Natural killer cell (primary cell): ENCODE measurements around the gene TEKT3. TPM values are rescaled to one million over a fixed set of nuclear protein-coding genes. Genes with fewer than 3 reads are reported as not detected.

Experiments
- ATAC-seq, 3 donors: fragments of 150-1000 bp in 2 of 3; fragments of 200-7000 bp in 1 of 3; cut with Tn5 transposase; 1 replicate in 1 of 3; 2 replicates in 2 of 3; pipeline ENCODE4 v1.10.0; 2021; ENCODE audit warnings: mild to moderate bottlenecking in 2 of 3, moderate library complexity in 2 of 3
- DNase-seq, 2 donors: peaks; one replicate each; pipeline versions ENCODE4 v3.0.0 to v3.0.0-alpha.2; 2013 to 2021; ENCODE audit warnings: mixed read lengths in 1 of 2
- H3K27ac ChIP-seq: one replicate; pipeline ENCODE4 v1.5.1; 2013; ENCODE audit warnings: mild to moderate bottlenecking, low read length
- H3K27me3 ChIP-seq: one replicate; pipeline ENCODE4 v1.6.1; 2013; ENCODE audit warnings: low read length; ENCODE audit not compliant: control insufficient read depth, insufficient read depth
- H3K36me3 ChIP-seq: one replicate; pipeline ENCODE4 v1.6.1; 2013; ENCODE audit warnings: low read length; ENCODE audit not compliant: control insufficient read depth, insufficient read depth
- H3K4me1 ChIP-seq: one replicate; pipeline ENCODE4 v1.6.1; 2013; ENCODE audit warnings: low read length; ENCODE audit not compliant: control insufficient read depth, insufficient read depth
- H3K4me3 ChIP-seq: one replicate; pipeline ENCODE4 v1.5.1; 2013; ENCODE audit warnings: low read length
- H3K9me3 ChIP-seq: one replicate; pipeline ENCODE4 v1.6.1; 2013; ENCODE audit warnings: low read length; ENCODE audit not compliant: control insufficient read depth, insufficient read depth
- H3K27ac Mint-ChIP-seq, 2 donors: one replicate each; pipeline ENCODE4 v1.8.0; 2022; ENCODE audit warnings: mild to moderate bottlenecking in 2 of 2, mixed read lengths in 2 of 2, moderate library complexity in 1 of 2
- H3K27me3 Mint-ChIP-seq, 2 donors: one replicate each; pipeline ENCODE4 v1.8.0; 2022; ENCODE audit warnings: low read depth in 2 of 2, mixed read lengths in 2 of 2
- H3K36me3 Mint-ChIP-seq: one replicate; pipeline ENCODE4 v1.8.0; 2022; ENCODE audit warnings: mixed read lengths
- H3K4me1 Mint-ChIP-seq, 2 donors: one replicate each; pipeline ENCODE4 v1.8.0; 2022; ENCODE audit warnings: mixed read lengths in 2 of 2
- H3K4me3 Mint-ChIP-seq: one replicate; pipeline ENCODE4 v1.8.0; 2022; ENCODE audit warnings: mild to moderate bottlenecking, moderate library complexity, mixed read lengths
- H3K9me3 Mint-ChIP-seq, 2 donors: one replicate each; pipeline ENCODE4 v1.8.0; 2022; ENCODE audit warnings: mixed read lengths in 2 of 2
- WGBS: methylation state at CpG from one replicate; pipeline ENCODE4 v1.1.7; 2013; ENCODE audit warnings: missing lambda C conversion rate; ENCODE audit not compliant: insufficient coverage; 5-methylcytosine and 5-hydroxymethylcytosine counted together
- intact Hi-C: fragments of 100-400 bp; cut with micrococcal nuclease; formaldehyde crosslinking; loops from one replicate; pipeline ENCODE4 v1.14.2; 2022
- total RNA-seq, 4 donors: library from RNA; stranded (reverse); fragments of 120-200 nt in 1 of 4; gene quantifications; one replicate each; pipeline versions ENCODE4 v1.2.3 to v1.2.4, GENCODE V29; 2013 to 2022
- TF ChIP-seq, protein P1 (sequence below): fragments of 200-600 bp; IDR thresholded peaks from one replicate; pipeline ENCODE4 v1.8.0; 2022; ENCODE audit warnings: antibody characterized with exemption

Gene TEKT3
- total RNA-seq, 3 donors from 2014 or later (not counting 1 experiment from before 2014, with no cell fraction given), result 0.39 to 1.3 (median 0.58) TPM

- H3K4me3 Mint-ChIP-seq, result no peak overlapping the region
- Histone ChIP-seq H3K4me1 (no peaks in the 10 kb centered on the region), H3K9me3 (no peaks in the 10 kb centered on the region), H3K27ac (no peak overlapping the region), H3K4me3 (no peak overlapping the region), H3K27me3 (peaks cover 5% of the 10 kb centered on the region), H3K36me3 (no peaks in the 10 kb centered on the region)
- DNase-seq, result no peak
- H3K36me3 Mint-ChIP-seq, result no peaks in the 10 kb centered on the region
- WGBS, result 89% methylated on average over 4 of the region's 6 CpGs
- intact Hi-C loops, result no loop called here
- H3K27ac Mint-ChIP-seq, result no peak overlapping the region
- H3K9me3 Mint-ChIP-seq, result no peaks in the 10 kb centered on the region
- peaks cover 17 to 35% of the 10 kb centered on the region in 2 donors for H3K27me3 Mint-ChIP-seq
- ATAC-seq, result no peak
- H3K4me1 Mint-ChIP-seq, result no peaks in the 10 kb centered on the region
- TF ChIP-seq, protein P1, sequence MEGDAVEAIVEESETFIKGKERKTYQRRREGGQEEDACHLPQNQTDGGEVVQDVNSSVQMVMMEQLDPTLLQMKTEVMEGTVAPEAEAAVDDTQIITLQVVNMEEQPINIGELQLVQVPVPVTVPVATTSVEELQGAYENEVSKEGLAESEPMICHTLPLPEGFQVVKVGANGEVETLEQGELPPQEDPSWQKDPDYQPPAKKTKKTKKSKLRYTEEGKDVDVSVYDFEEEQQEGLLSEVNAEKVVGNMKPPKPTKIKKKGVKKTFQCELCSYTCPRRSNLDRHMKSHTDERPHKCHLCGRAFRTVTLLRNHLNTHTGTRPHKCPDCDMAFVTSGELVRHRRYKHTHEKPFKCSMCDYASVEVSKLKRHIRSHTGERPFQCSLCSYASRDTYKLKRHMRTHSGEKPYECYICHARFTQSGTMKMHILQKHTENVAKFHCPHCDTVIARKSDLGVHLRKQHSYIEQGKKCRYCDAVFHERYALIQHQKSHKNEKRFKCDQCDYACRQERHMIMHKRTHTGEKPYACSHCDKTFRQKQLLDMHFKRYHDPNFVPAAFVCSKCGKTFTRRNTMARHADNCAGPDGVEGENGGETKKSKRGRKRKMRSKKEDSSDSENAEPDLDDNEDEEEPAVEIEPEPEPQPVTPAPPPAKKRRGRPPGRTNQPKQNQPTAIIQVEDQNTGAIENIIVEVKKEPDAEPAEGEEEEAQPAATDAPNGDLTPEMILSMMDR, result no peak
Measured at GRCh38 chr17:15321556-15322251, 19.7 kb downstream of the TEKT3 start.

GRCh38 chr17:15319452-15320010 lies 21.9 kb downstream of the TEKT3 start:
- intact Hi-C loops, result no loop called here
- ATAC-seq (no peak), DNase-seq (no peak)
- Histone ChIP-seq H3K27me3 (peaks cover 5% of the 10 kb centered on the region), H3K36me3 (no peaks in the 10 kb centered on the region), H3K4me3 (no peak overlapping the region), H3K4me1 (no peaks in the 10 kb centered on the region), H3K9me3 (no peaks in the 10 kb centered on the region), H3K27ac (no peak overlapping the region)
- no peaks in the 10 kb centered on the region for H3K36me3 Mint-ChIP-seq
- no peaks in the 10 kb centered on the region for H3K9me3 Mint-ChIP-seq
- TF ChIP-seq, protein P1, result no peak
- H3K27ac Mint-ChIP-seq, result no peak overlapping the region
- H3K27me3 Mint-ChIP-seq, result peaks cover 5 to 21% of the 10 kb centered on the region in 2 donors
- H3K4me1 Mint-ChIP-seq, result no peaks in the 10 kb centered on the region
- no peak overlapping the region for H3K4me3 Mint-ChIP-seq
- 80% methylated on average over 5 of the region's 5 CpGs for WGBS

GRCh38 chr17:15311996-15312395 lies 29.4 kb downstream of the TEKT3 start:
- Mint-ChIP-seq H3K27me3 (peaks cover 3 to 8% of the 10 kb centered on the region in 2 donors), H3K27ac (no peak overlapping the region), H3K9me3 (no peaks in the 10 kb centered on the region), H3K36me3 (no peaks in the 10 kb centered on the region), H3K4me1 (no peaks in the 10 kb centered on the region), H3K4me3 (no peak overlapping the region)
- WGBS, result 89% methylated on average over 5 of the region's 5 CpGs
- no peaks in the 10 kb centered on the region for H3K36me3 ChIP-seq
- no peaks in the 10 kb centered on the region for H3K9me3 ChIP-seq
- intact Hi-C loops, result no loop called here
- H3K27ac ChIP-seq, result no peak overlapping the region
- no peak overlapping the region for H3K4me3 ChIP-seq
- DNase-seq (no peak), ATAC-seq (no peak)
- no peaks in the 10 kb centered on the region for H3K4me1 ChIP-seq
- TF ChIP-seq, protein P1, result no peak
- H3K27me3 ChIP-seq, result no peaks in the 10 kb centered on the region

- Mint-ChIP-seq H3K27me3 (peaks cover 2 to 3% of the 10 kb centered on the region in 2 donors), H3K4me3 (no peak overlapping the region), H3K27ac (no peak overlapping the region), H3K9me3 (no peaks in the 10 kb centered on the region), H3K36me3 (no peaks in the 10 kb centered on the region), H3K4me1 (no peaks in the 10 kb centered on the region)
- intact Hi-C loops, result no loop called here
- no peaks in the 10 kb centered on the region for H3K36me3 ChIP-seq
- H3K9me3 ChIP-seq, result no peaks in the 10 kb centered on the region
- H3K27me3 ChIP-seq, result no peaks in the 10 kb centered on the region
- TF ChIP-seq, protein P1, result no peak
- no peak overlapping the region for H3K27ac ChIP-seq
- no peak overlapping the region for H3K4me3 ChIP-seq
- WGBS, result 72% methylated on average over 3 of the region's 3 CpGs
- DNase-seq (no peak), ATAC-seq (no peak)
- H3K4me1 ChIP-seq, result no peaks in the 10 kb centered on the region
Measured at GRCh38 chr17:15309793-15310192, 31.6 kb downstream of the TEKT3 start.
